Right atrium auricular region (tissue), 2 donors: ENCODE measurements around the gene TFDP1. TPM values are rescaled to one million over a fixed set of nuclear protein-coding genes. Genes with fewer than 3 reads are reported as not detected.
A peak's percentile ranks its signal among the peaks of the same experiment; 100 is the strongest.

Source experiments
- DNase-seq: peaks from one replicate; pipeline ENCODE4 v3.0.0-alpha.2; 2019; ENCODE audit warnings: low spot score
- H3K27ac ChIP-seq, 2 donors: fragments of 200-600 bp; sonication (generic); 1 replicate in 1 of 2; 2 replicates in 1 of 2; pipeline ENCODE4 v1.5.1; 2016 to 2019
- H3K27me3 ChIP-seq, 2 donors: fragments of 200-600 bp; sonication (generic); one replicate each; pipeline versions ENCODE4 v1.5.1 to v1.6.0; 2017 to 2019
- H3K36me3 ChIP-seq: fragments of 200-600 bp; sonication (generic); one replicate; pipeline ENCODE4 v1.5.1; 2016
- H3K4me1 ChIP-seq, 2 donors: fragments of 200-600 bp; sonication (generic); one replicate each; pipeline versions ENCODE4 v1.5.1 to v1.6.0; 2017 to 2019
- H3K4me3 ChIP-seq, 2 donors: fragments of 200-600 bp; sonication (generic); 1 replicate in 1 of 2; 2 replicates in 1 of 2; pipeline ENCODE4 v1.5.1; 2017 to 2019; ENCODE audit warnings: mild to moderate bottlenecking in 1 of 2, moderate library complexity in 1 of 2
- H3K9me3 ChIP-seq, 2 donors: fragments of 200-600 bp; sonication (generic); one replicate each; pipeline ENCODE4 v1.5.1; 2019
- CTCF ChIP-seq, 2 donors: fragments of 200-600 bp; sonication (generic); IDR thresholded peaks; one replicate each; pipeline ENCODE4 v1.5.1; 2019; ENCODE audit warnings: antibody characterized with exemption in 2 of 2
- total RNA-seq, 2 donors: library from RNA; depleted of rRNA; stranded (reverse); fragments of >200 nt; gene quantifications; one replicate each; pipeline ENCODE4 v1.1.0, GENCODE V29; 2016

TFDP1 gene
- total RNA-seq, 2 donors from 2014 or later: 34.4 to 40.4 TPM

GRCh38 chr13:113566227-113566561 is 18.4 kb upstream of the TFDP1 start:
- Histone ChIP-seq H3K27ac (no peak overlapping the region), H3K9me3 (no peaks in the 10 kb centered on the region), H3K27me3 (no peaks in the 10 kb centered on the region), H3K4me3 (no peak overlapping the region), H3K36me3 (no peaks in the 10 kb centered on the region), H3K4me1 (no peaks in the 10 kb centered on the region)
- peak; percentile 4 for DNase-seq
- no peak for TF ChIP-seq CTCF (IDR thresholded peaks at IDR 0.05)

DNA sequence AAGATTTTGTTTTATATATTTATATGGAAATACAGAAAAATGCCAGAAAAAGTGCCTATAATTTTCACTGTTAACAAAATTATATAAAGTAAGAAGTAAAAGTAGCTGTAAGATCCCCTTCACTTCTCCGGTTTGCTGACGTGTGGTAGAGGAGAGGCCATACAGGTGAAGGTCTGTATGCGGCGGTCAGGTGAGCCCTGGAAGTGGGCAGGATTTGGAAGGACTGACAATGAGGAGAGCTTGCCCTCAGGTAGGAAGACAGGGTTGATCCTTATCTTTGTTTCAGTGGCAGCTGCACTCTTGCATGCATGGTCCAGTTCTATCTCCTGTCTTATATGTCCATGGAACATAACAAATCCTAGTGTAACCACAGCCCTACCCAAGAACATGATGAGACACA is 16.9 kb upstream of the TFDP1 start:
- Histone ChIP-seq H3K9me3 (peaks cover 0 to 8% of the 10 kb centered on the region in 2 donors), H3K27me3 (no peaks in the 10 kb centered on the region), H3K36me3 (no peaks in the 10 kb centered on the region), H3K4me1 (no peaks in the 10 kb centered on the region), H3K27ac (no peak overlapping the region), H3K4me3 (no peak overlapping the region)
- TF ChIP-seq CTCF (IDR thresholded peaks at IDR 0.05): no peak
- peak; percentile 21 for DNase-seq

- no peaks in the 10 kb centered on the region for H3K36me3 ChIP-seq
- H3K27ac ChIP-seq: no peak overlapping the region
- peaks cover 5 to 38% of the 10 kb centered on the region in 2 donors for H3K9me3 ChIP-seq
- no peak overlapping the region for H3K4me3 ChIP-seq
- no peaks in the 10 kb centered on the region for H3K27me3 ChIP-seq
- no peak for DNase-seq
- no peaks in the 10 kb centered on the region for H3K4me1 ChIP-seq
- no peak for TF ChIP-seq CTCF (IDR thresholded peaks at IDR 0.05)
Observed at GRCh38 chr13:113573065-113573464, 11.5 kb upstream of the TFDP1 start.

- no peaks in the 10 kb centered on the region for H3K36me3 ChIP-seq
- peaks cover 5 to 38% of the 10 kb centered on the region in 2 donors for H3K9me3 ChIP-seq
- DNase-seq: no peak
- H3K4me1 ChIP-seq: no peaks in the 10 kb centered on the region
- no peaks in the 10 kb centered on the region for H3K27me3 ChIP-seq
- no peak overlapping the region for H3K4me3 ChIP-seq
- no peak for TF ChIP-seq CTCF (IDR thresholded peaks at IDR 0.05)
- H3K27ac ChIP-seq: no peak overlapping the region
Observed at GRCh38 chr13:113576597-113576996, 8.0 kb upstream of the TFDP1 start.

DNA sequence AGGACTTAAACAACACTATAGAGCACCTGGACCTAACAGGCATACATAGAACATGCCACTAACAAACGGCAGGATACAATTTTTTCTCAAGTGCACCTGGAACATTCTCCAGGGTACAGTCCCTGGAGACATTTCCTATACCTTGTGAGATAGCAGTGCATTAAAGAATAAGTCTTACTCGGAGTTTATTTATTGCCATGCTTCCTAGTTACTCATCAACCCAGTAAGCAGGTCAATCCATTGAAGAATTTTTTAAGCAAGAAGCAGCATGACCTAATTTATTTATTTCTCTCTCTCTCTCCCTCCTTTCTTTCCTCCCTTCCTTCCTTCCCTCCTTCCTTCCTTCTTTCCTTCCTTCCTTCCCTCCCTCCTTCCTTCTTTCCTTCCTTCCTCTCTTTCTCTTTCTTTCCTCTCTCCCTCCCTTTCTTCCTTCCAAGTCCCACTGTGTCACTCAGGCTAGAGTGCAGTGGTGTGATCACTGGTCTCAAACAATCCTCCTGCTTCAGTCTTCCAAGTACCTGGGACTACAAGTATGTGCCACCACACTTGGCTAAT is 6.6 kb upstream of the TFDP1 start:
- no peak overlapping the region for H3K27ac ChIP-seq
- peaks cover 5 to 30% of the 10 kb centered on the region in 2 donors for H3K9me3 ChIP-seq
- DNase-seq: no peak
- no peaks in the 10 kb centered on the region for H3K4me1 ChIP-seq
- H3K4me3 ChIP-seq: no peak overlapping the region
- H3K36me3 ChIP-seq: no peaks in the 10 kb centered on the region
- no peak for TF ChIP-seq CTCF (IDR thresholded peaks at IDR 0.05)
- no peaks in the 10 kb centered on the region for H3K27me3 ChIP-seq

- no peak for TF ChIP-seq CTCF (IDR thresholded peaks at IDR 0.05)
- Histone ChIP-seq H3K4me1 (no peaks in the 10 kb centered on the region), H3K27ac (no peak overlapping the region), H3K4me3 (no peak overlapping the region), H3K27me3 (no peaks in the 10 kb centered on the region), H3K9me3 (peaks cover 5 to 30% of the 10 kb centered on the region in 2 donors), H3K36me3 (no peaks in the 10 kb centered on the region)
- DNase-seq: no peak
Observed at GRCh38 chr13:113579686-113580085, 4.9 kb upstream of the TFDP1 start.
